Hematopoietic multipotent progenitor cell (in vitro differentiated cells): ENCODE measurements around the gene POLD1. TPM values are rescaled to one million over a fixed set of nuclear protein-coding genes. Genes with fewer than 3 reads are reported as not detected.

Source experiments
- DNase-seq, 3 donors: peaks; one replicate each; pipeline ENCODE4 v3.0.0-alpha.2; 2011 to 2015; ENCODE audit warnings: low read depth in 2 of 3, low spot score in 2 of 3
- total RNA-seq: library from RNA; depleted of rRNA; stranded (reverse); fragments of >200 nt; gene quantifications from one replicate; pipeline ENCODE4 v1.2.3, GENCODE V29; 2012

POLD1 gene
- total RNA-seq, 1 donor: 85.6 TPM

GRCh38 chr19:50365434-50366306 lies 18.5 kb upstream of the POLD1 start, which contains the start of gene NAPSA:
NAPSA (minus strand) TSS chr19:50365639; CDS start chr19:50365621, 18 bp downstream.
- DNase-seq: no peak

- peak in 2 of 3 donors; percentile 84 to 90 for DNase-seq
These were observed 15.2 kb upstream of the POLD1 start for GRCh38 chr19:50368649-50369570.

GRCh38 chr19:50371914-50372475 lies 12.2 kb upstream of the POLD1 start:
- DNase-seq: no peak

GRCh38 chr19:50376166-50377050 lies 7.7 kb upstream of the POLD1 start, which contains the start of gene NR1H2:
NR1H2 (plus strand) TSS chr19:50376457; CDS start chr19:50377606, 1,149 bp downstream.
- DNase-seq: peak; percentile 92 to 97 (median 97)

- no peak for DNase-seq
These were observed 7.1 kb upstream of the POLD1 start for GRCh38 chr19:50377051-50377461.

- no peak for DNase-seq
These were observed 6.6 kb upstream of the POLD1 start for GRCh38 chr19:50377517-50377916.

- DNase-seq: no peak
These were observed 5.8 kb upstream of the POLD1 start for GRCh38 chr19:50378169-50378862.

- no peak for DNase-seq
These were observed 5.3 kb upstream of the POLD1 start for GRCh38 chr19:50378863-50379236.

GRCh38 chr19:50379602-50380001 lies 4.5 kb upstream of the POLD1 start:
- DNase-seq: no peak

- DNase-seq: no peak
These were observed 4.0 kb upstream of the POLD1 start for GRCh38 chr19:50380137-50380536.

GRCh38 chr19:50380751-50381151 lies 3.4 kb upstream of the POLD1 start:
- no peak for DNase-seq

GRCh38 chr19:50381881-50382729 lies 2.0 kb upstream of the POLD1 start:
- DNase-seq: no peak

GRCh38 chr19:50383001-50383851 lies 921 bp upstream of the POLD1 start:
- DNase-seq: no peak

GRCh38 chr19:50384685-50385535 lies 763 bp downstream of the POLD1 start:
- peak in 1 of 3 donors; percentile 25 for DNase-seq

- DNase-seq: no peak
These were observed 3.2 kb downstream of the POLD1 start for GRCh38 chr19:50387176-50387867.

- DNase-seq: no peak
These were observed 3.7 kb downstream of the POLD1 start for GRCh38 chr19:50387868-50388245.
